GM21737 (cell line): ENCODE data around the gene SYCE1.

Source experiments
- ATAC-seq: cut with Tn5 transposase; IDR thresholded peaks from one replicate; pipeline ENCODE4 v1.9.1; 2021; ENCODE audit warnings: mild to moderate bottlenecking, moderate library complexity; ENCODE audit not compliant: unreplicated experiment

Gene SYCE1

GRCh38 chr10:133516057-133516456 is 49.3 kb downstream of the SYCE1 start:
- ATAC-seq, result no peak

- ATAC-seq, result no peak
Observed at GRCh38 chr10:133515471-133515870, 49.9 kb downstream of the SYCE1 start.

GRCh38 chr10:133511907-133512528 is 53.4 kb downstream of the SYCE1 start:
- no peak for ATAC-seq

GRCh38 chr10:133511408-133511807 is 54.0 kb downstream of the SYCE1 start:
- ATAC-seq, result no peak

GRCh38 chr10:133509700-133510099 is 55.7 kb downstream of the SYCE1 start:
- ATAC-seq, result no peak
